Body of pancreas (tissue), 4 donors: ENCODE data around the gene CFAP20.

Source experiments
- POLR2A ChIP-seq, 3 donors: fragments of 450-650 bp; IDR thresholded peaks; one replicate each; pipeline ENCODE4 v1.6.1; 2016; ENCODE audit warnings: antibody characterized with exemption in 3 of 3, mild to moderate bottlenecking in 2 of 3
- TF ChIP-seq, protein P1 (sequence below), 7 experiments: fragments of 450-650 bp in 4 of 7; fragments of 200-600 bp in 3 of 7; sonication (generic) in 3 of 7; IDR thresholded peaks; one replicate each; pipeline ENCODE4 v1.5.1; 2016 to 2019; ENCODE audit warnings: antibody characterized with exemption in 7 of 7

DNA sequence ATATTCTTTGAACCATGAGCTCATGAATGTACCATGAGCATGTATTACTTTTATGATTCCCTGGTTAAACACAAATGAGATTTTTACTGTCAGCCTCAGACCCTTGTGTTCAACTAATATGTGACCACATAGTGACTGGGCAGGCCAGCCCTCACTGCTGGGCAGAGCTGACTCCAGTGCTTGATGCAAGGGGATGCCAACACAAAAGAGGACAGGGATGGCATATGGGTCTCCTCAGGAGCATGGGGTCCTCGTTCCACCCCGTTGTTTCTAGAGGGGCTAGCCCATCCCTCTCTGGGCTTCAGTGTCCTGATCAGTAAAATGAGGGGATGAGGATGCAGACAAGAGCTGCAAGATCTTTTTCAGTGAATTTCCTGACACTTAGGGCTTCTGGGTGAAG is 19.3 kb downstream of the CFAP20 start:
- TF ChIP-seq, protein P1, sequence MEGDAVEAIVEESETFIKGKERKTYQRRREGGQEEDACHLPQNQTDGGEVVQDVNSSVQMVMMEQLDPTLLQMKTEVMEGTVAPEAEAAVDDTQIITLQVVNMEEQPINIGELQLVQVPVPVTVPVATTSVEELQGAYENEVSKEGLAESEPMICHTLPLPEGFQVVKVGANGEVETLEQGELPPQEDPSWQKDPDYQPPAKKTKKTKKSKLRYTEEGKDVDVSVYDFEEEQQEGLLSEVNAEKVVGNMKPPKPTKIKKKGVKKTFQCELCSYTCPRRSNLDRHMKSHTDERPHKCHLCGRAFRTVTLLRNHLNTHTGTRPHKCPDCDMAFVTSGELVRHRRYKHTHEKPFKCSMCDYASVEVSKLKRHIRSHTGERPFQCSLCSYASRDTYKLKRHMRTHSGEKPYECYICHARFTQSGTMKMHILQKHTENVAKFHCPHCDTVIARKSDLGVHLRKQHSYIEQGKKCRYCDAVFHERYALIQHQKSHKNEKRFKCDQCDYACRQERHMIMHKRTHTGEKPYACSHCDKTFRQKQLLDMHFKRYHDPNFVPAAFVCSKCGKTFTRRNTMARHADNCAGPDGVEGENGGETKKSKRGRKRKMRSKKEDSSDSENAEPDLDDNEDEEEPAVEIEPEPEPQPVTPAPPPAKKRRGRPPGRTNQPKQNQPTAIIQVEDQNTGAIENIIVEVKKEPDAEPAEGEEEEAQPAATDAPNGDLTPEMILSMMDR (IDR thresholded peaks at IDR 0.05): no peak
- TF ChIP-seq POLR2A (IDR thresholded peaks at IDR 0.05): no peak
